HepG2 (cell line): ENCODE measurements around the gene CPA2.

ENCODE experiments used
- EP300 ChIP-seq, 3 experiments: sonication (generic) in 1 of 3; formaldehyde crosslinking in 1 of 3; IDR thresholded peaks; 2 replicates each; pipeline versions ENCODE4 v1.5.1 to v1.6.1; 2011 to 2020; ENCODE audit warnings: low read depth in 2 of 3, low read length in 2 of 3, borderline replicate concordance in 1 of 3, improper control_type of control experiment in 1 of 3, mild to moderate bottlenecking in 1 of 3, missing genetic modification reagents in 1 of 3, moderate library complexity in 1 of 3
- SKIL ChIP-seq: sonication (generic); formaldehyde crosslinking; IDR thresholded peaks from 2 replicates; pipeline ENCODE4 v1.8.0; 2022; ENCODE audit warnings: missing genetic modification reagents, mild to moderate bottlenecking, moderate library complexity, borderline replicate concordance
- SNRNP70 ChIP-seq: fragments of 200-400 bp; formaldehyde crosslinking; IDR thresholded peaks from 2 replicates; pipeline ENCODE4 v1.6.1; 2017; ENCODE audit warnings: mild to moderate bottlenecking, low read depth, low read length, moderate library complexity
- ZBTB40 ChIP-seq, 2 experiments: fragments of 450-650 bp in 1 of 2; sonication (generic) in 1 of 2; formaldehyde crosslinking in 1 of 2; IDR thresholded peaks; 2 replicates each; pipeline versions ENCODE4 v1.6.1 to v1.8.0; 2016 to 2022; ENCODE audit warnings: antibody characterized with exemption in 1 of 2, mild to moderate bottlenecking in 1 of 2, missing genetic modification reagents in 1 of 2
- ZFY ChIP-seq: sonication (generic); formaldehyde crosslinking; IDR thresholded peaks from 2 replicates; pipeline ENCODE4 v1.4.0; 2020; ENCODE audit warnings: missing genetic modification reagents
- ZNF878 ChIP-seq: sonication (generic); formaldehyde crosslinking; IDR thresholded peaks from 2 replicates; pipeline ENCODE4 v1.8.1; 2023; ENCODE audit warnings: mild to moderate bottlenecking, missing genetic modification reagents, moderate library complexity
- TF ChIP-seq, protein P1 (sequence below): sonication (generic); formaldehyde crosslinking; IDR thresholded peaks from 2 replicates; pipeline ENCODE4 v1.5.0; 2020; ENCODE audit warnings: mild to moderate bottlenecking, missing genetic modification reagents, moderate library complexity

- TF ChIP-seq, protein P1, sequence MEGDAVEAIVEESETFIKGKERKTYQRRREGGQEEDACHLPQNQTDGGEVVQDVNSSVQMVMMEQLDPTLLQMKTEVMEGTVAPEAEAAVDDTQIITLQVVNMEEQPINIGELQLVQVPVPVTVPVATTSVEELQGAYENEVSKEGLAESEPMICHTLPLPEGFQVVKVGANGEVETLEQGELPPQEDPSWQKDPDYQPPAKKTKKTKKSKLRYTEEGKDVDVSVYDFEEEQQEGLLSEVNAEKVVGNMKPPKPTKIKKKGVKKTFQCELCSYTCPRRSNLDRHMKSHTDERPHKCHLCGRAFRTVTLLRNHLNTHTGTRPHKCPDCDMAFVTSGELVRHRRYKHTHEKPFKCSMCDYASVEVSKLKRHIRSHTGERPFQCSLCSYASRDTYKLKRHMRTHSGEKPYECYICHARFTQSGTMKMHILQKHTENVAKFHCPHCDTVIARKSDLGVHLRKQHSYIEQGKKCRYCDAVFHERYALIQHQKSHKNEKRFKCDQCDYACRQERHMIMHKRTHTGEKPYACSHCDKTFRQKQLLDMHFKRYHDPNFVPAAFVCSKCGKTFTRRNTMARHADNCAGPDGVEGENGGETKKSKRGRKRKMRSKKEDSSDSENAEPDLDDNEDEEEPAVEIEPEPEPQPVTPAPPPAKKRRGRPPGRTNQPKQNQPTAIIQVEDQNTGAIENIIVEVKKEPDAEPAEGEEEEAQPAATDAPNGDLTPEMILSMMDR (CRISPR knock-in tag), result no peak
- TF ChIP-seq SNRNP70, result no peak
- no peak for TF ChIP-seq SKIL (CRISPR knock-in tag)
- no peak for TF ChIP-seq ZBTB40 (IDR thresholded peaks at IDR 0.05)
- TF ChIP-seq ZBTB40 (CRISPR knock-in tag; IDR thresholded peaks at IDR 0.05), result no peak
- no peak for TF ChIP-seq ZFY (CRISPR knock-in tag)
- TF ChIP-seq ZNF878 (CRISPR knock-in tag), result no peak
- TF ChIP-seq EP300 (IDR thresholded peaks at IDR 0.05; ENCODE audit: low read depth in 2 of 2, low read length in 2 of 2), result no peak
- no peak for TF ChIP-seq EP300 (CRISPR knock-in tag; IDR thresholded peaks at IDR 0.05; ENCODE audit: borderline replicate concordance)
These were observed 38.2 kb downstream of the CPA2 start for GRCh38 chr7:130304878-130305277.
